ENCODE data around the gene PSD4.

Gene PSD4

GRCh38 chr2:113227698-113228097 is 53.9 kb downstream of the PSD4 start:
- H4K20me1 ChIP-seq (ENCODE audit: insufficient read depth), result no peaks in the 10 kb centered on the region
- no peak overlapping the region for H3K4me3 ChIP-seq (IDR thresholded peaks at IDR 0.05; ENCODE audit: insufficient read depth, low read depth, low read length)
- no peak overlapping the region for H2AFZ ChIP-seq (ENCODE audit: low read depth)
- no peak overlapping the region for H3K27ac ChIP-seq
- H3K79me2 ChIP-seq (ENCODE audit: insufficient read depth, low read depth), result no peaks in the 10 kb centered on the region
- no peak overlapping the region for H3K4me2 ChIP-seq
- no peak overlapping the region for H3K9ac ChIP-seq
- no peaks in the 10 kb centered on the region for H3K4me1 ChIP-seq (ENCODE audit: low read depth, poor library complexity, severe bottlenecking)
- no peaks in the 10 kb centered on the region for H3K36me3 ChIP-seq (ENCODE audit: insufficient read depth)
- TF ChIP-seq CTCF (conservative IDR thresholded peaks at IDR 0.05; ENCODE audit: low read depth, low read length), result no peak
- no peaks in the 10 kb centered on the region for H3K27me3 ChIP-seq (ENCODE audit: insufficient read depth, low read depth)

- no peaks in the 10 kb centered on the region for H3K79me2 ChIP-seq (ENCODE audit: insufficient read depth, low read depth)
- H3K9ac ChIP-seq, result no peak overlapping the region
- no peak overlapping the region for H3K4me3 ChIP-seq (IDR thresholded peaks at IDR 0.05; ENCODE audit: insufficient read depth, low read depth, low read length)
- H3K4me1 ChIP-seq (ENCODE audit: low read depth, poor library complexity, severe bottlenecking), result no peaks in the 10 kb centered on the region
- H3K27me3 ChIP-seq (ENCODE audit: insufficient read depth, low read depth), result no peaks in the 10 kb centered on the region
- no peak overlapping the region for H3K27ac ChIP-seq
- no peaks in the 10 kb centered on the region for H3K36me3 ChIP-seq (ENCODE audit: insufficient read depth)
- H3K4me2 ChIP-seq, result no peak overlapping the region
- TF ChIP-seq CTCF (conservative IDR thresholded peaks at IDR 0.05; ENCODE audit: low read depth, low read length), result no peak
- H2AFZ ChIP-seq (ENCODE audit: low read depth), result no peak overlapping the region
- H4K20me1 ChIP-seq (ENCODE audit: insufficient read depth), result no peaks in the 10 kb centered on the region
Observed at GRCh38 chr2:113228351-113228750, 54.6 kb downstream of the PSD4 start.

GRCh38 chr2:113228991-113229716 is 55.4 kb downstream of the PSD4 start:
- H3K79me2 ChIP-seq (ENCODE audit: insufficient read depth, low read depth), result no peaks in the 10 kb centered on the region
- no peaks in the 10 kb centered on the region for H4K20me1 ChIP-seq (ENCODE audit: insufficient read depth)
- H3K9ac ChIP-seq, result no peak overlapping the region
- H3K27me3 ChIP-seq (ENCODE audit: insufficient read depth, low read depth), result no peaks in the 10 kb centered on the region
- no peak for TF ChIP-seq CTCF (conservative IDR thresholded peaks at IDR 0.05; ENCODE audit: low read depth, low read length)
- H3K36me3 ChIP-seq (ENCODE audit: insufficient read depth), result no peaks in the 10 kb centered on the region
- H3K4me2 ChIP-seq, result no peak overlapping the region
- no peak overlapping the region for H2AFZ ChIP-seq (ENCODE audit: low read depth)
- H3K4me1 ChIP-seq (ENCODE audit: low read depth, poor library complexity, severe bottlenecking), result no peaks in the 10 kb centered on the region
- H3K27ac ChIP-seq, result no peak overlapping the region
- no peak overlapping the region for H3K4me3 ChIP-seq (IDR thresholded peaks at IDR 0.05; ENCODE audit: insufficient read depth, low read depth, low read length)

GRCh38 chr2:113229795-113230194 is 56.0 kb downstream of the PSD4 start:
- no peaks in the 10 kb centered on the region for H3K27me3 ChIP-seq (ENCODE audit: insufficient read depth, low read depth)
- no peaks in the 10 kb centered on the region for H3K36me3 ChIP-seq (ENCODE audit: insufficient read depth)
- no peaks in the 10 kb centered on the region for H3K4me1 ChIP-seq (ENCODE audit: low read depth, poor library complexity, severe bottlenecking)
- no peak overlapping the region for H2AFZ ChIP-seq (ENCODE audit: low read depth)
- no peaks in the 10 kb centered on the region for H4K20me1 ChIP-seq (ENCODE audit: insufficient read depth)
- H3K79me2 ChIP-seq (ENCODE audit: insufficient read depth, low read depth), result no peaks in the 10 kb centered on the region
- no peak for TF ChIP-seq CTCF (conservative IDR thresholded peaks at IDR 0.05; ENCODE audit: low read depth, low read length)
- no peak overlapping the region for H3K9ac ChIP-seq
- H3K4me2 ChIP-seq, result no peak overlapping the region
- no peak overlapping the region for H3K4me3 ChIP-seq (IDR thresholded peaks at IDR 0.05; ENCODE audit: insufficient read depth, low read depth, low read length)
- H3K27ac ChIP-seq, result no peak overlapping the region

Measured in KMS-11 (cell line).